IPS-15b (cell line): ENCODE results near the gene FZR1.
"Not testable (repeated sequence)": the region's sequence is repeated elsewhere in the genome, so short reads cannot be mapped to it uniquely, and the experiment has no call there.

Experiments
- H3K27me3 ChIP-seq: one replicate; pipeline ENCODE4 v1.6.1; 2013; ENCODE audit warnings: low read length; ENCODE audit not compliant: control insufficient read depth, insufficient read depth
- H3K36me3 ChIP-seq: one replicate; pipeline ENCODE4 v1.6.1; 2013; ENCODE audit warnings: low read length; ENCODE audit not compliant: control insufficient read depth, insufficient read depth
- H3K4me1 ChIP-seq: one replicate; pipeline ENCODE4 v1.6.1; 2013; ENCODE audit warnings: mild to moderate bottlenecking, low read length; ENCODE audit not compliant: control insufficient read depth, insufficient read depth
- H3K4me3 ChIP-seq: one replicate; pipeline ENCODE4 v1.5.1; 2013; ENCODE audit warnings: low read depth, low read length
- H3K9ac ChIP-seq: one replicate; pipeline ENCODE4 v1.6.1; 2013; ENCODE audit warnings: low read depth, mild to moderate bottlenecking, low read length
- H3K9me3 ChIP-seq: one replicate; pipeline ENCODE4 v1.6.1; 2013; ENCODE audit warnings: mild to moderate bottlenecking, low read length; ENCODE audit not compliant: control insufficient read depth, insufficient read depth

FZR1 gene

DNA sequence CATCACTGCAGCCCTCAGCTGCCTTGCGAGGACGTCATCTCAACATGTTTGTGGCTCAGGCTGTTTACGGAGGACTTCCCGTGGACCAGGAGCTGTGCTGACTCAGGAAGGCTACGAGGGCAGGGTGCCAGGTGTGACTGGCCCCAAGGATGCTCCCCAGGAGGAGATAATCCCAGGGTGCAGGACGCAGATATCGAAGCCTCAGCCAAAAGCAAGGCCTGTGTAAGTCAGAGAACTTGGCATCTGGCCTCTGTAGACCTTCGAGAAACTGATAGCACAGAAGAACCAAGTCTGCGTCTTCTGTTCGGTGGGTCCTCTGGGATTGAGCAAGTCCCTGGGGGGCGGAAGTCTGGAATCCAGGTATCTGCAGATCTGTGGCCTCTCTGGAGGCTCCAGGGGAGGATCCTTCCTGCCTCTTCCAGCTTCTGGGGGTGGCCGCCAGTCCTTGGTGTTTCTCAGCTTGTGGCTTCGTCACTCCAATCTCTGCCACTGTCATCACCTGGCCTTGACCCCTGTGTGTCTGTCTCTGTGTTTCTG is 3.0 kb upstream of the FZR1 start:
- no peak overlapping the region for H3K4me3 ChIP-seq
- peaks cover 2% of the 10 kb centered on the region for H3K4me1 ChIP-seq
- no peaks in the 10 kb centered on the region for H3K27me3 ChIP-seq
- H3K36me3 ChIP-seq: peaks cover 8% of the 10 kb centered on the region
- no peaks in the 10 kb centered on the region for H3K9me3 ChIP-seq
- no peak overlapping the region for H3K9ac ChIP-seq

DNA sequence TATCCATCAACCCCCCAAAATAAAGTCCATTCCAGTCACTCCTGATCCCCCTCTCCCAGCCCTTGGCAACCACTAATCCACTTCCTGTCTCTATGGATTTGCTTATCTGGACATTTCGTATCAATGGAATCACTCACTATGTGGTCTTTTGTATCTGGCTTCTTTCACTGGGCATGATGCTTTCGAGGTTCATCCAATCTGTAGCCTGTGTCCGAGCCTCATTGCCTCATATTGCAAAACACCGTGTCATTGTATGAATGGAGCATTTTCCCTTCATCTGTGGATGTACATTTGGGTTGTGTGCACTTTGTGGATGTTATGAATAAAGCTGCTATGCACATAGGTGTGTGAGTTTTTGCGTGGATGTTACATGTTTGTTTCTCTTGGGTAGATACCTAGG is 1.4 kb upstream of the FZR1 start:
- Histone ChIP-seq H3K4me3 (no peak overlapping the region), H3K4me1 (peaks cover 2% of the 10 kb centered on the region), H3K9ac (no peak overlapping the region)

DNA sequence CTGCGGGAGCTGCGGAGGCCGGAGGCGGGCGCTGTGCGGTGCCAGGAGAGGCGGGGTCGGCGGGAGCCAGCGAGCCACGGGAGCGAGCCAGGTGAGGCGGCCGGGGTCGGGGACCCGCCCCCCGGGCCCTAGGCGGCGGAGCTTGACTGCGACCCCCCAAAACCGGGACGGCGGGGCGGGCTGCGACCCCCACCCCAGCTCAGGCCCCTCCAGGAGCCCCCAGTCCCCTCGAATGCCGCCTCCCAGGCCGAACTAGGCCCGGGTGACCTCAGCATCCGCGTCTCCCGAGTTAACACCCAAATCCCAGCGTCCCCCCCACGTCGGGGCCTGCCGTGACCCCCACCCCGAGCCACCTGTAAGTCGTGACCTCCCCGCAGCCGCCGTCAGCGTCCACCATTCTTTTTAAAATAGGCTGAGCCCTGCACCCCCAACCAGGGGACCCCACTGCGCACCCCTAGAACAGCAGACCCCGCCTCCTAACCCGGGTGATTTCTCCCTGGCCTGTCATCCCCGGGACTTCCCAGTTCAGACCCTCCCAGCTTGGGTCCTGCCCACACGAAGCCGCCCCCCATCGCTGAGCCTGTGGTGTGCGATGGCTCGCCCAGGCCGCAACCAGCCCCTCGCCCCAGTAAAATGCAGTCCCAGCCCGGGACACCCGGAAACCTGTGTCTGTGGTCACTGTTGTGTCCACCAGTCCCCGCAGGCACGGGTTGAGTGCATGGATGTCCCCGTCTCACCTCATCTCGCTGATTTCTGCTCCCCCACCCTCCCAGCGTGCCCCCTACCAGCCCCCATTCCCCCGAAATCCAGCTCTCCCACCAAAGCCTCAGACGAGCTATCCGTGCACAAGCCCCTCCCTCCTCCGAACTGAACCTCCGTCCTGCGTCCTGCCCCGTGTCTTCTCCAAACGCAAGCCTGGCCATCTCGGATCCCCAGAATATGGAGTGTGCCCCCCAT is 551 bp downstream of the FZR1 start:
- no peaks in the 10 kb centered on the region for H3K9me3 ChIP-seq
- H3K4me1 ChIP-seq: no peaks in the 10 kb centered on the region
- peak overlapping the region; percentile 94 for H3K4me3 ChIP-seq
- peak overlapping the region; percentile 37 for H3K9ac ChIP-seq
- no peaks in the 10 kb centered on the region for H3K27me3 ChIP-seq
- peaks cover 6% of the 10 kb centered on the region for H3K36me3 ChIP-seq

More for the DNA sequence above, 1.4 kb upstream of the FZR1 start:
- Histone ChIP-seq H3K36me3 (peaks cover 12% of the 10 kb centered on the region), H3K9me3 (no peaks in the 10 kb centered on the region), H3K27me3 (no peaks in the 10 kb centered on the region)

DNA sequence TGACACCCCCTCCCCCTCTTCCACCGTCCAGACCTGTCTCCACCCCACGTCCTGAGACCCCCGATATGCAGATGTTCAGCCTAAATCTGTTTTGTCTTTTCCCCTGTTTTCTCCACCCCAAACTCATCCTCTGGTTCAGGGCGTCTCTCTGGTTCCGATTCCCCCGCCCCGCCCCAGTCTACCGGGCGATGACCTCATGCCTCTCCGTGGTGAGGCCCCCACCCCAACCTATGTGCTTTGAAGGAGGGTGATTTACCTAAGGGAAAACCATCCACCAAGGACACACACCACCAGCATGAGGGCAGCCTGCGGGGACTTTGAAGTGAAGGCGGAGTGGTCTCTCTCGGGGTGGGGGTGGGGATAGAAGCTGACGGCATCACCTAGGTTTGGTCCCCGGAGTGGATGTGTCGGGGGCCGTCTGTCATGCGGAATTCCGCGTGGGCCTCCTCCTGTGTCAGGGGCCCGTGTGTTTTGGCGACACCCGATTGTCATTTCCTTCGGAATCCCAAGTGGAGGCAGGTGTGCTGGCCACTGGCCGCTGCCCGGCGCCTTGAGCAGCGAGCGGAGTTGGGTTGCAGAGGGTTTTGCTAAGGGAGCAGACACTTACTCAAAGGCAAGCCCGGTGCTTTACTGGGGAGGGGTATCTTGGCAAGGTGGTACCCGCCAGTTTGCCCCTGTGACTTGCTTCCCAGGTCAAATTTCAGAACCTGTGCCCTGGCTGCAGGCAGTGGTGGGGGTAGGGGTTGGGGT is 1.4 kb downstream of the FZR1 start:
- no peak overlapping the region for H3K9ac ChIP-seq
- peak overlapping the region; percentile 94 for H3K4me3 ChIP-seq
- H3K27me3 ChIP-seq: no peaks in the 10 kb centered on the region
- H3K9me3 ChIP-seq: no peaks in the 10 kb centered on the region
- peaks cover 6% of the 10 kb centered on the region for H3K36me3 ChIP-seq
- H3K4me1 ChIP-seq: no peaks in the 10 kb centered on the region

DNA sequence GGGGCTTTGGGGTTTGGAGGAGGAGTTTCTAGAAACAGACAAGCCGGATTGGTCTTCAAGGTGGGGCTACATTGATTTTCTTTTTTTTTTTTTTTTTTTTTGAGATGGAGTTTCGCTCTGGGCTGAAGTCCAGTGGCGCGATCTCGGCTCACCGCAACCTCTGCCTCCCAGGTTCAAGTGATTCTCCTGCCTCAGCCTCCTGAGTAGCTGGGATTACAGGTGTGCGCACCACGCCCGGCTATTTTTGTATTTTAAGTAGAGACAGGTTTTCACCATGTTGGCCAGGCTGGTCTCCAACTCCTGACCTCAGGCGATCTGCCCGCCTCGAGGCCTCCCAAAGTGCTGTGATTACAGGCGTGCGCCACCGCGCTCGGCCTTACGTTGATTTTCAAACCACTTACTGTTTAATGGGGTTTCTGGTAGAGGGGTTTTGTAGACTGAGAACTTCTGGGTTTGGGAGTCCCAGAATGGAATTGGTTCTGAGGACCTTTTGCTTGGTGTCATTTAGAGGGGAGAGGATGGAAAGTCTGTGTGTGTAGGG is 2.1 kb downstream of the FZR1 start:
- not testable (repeated sequence) for H3K9me3 ChIP-seq, H3K9ac ChIP-seq, H3K27me3 ChIP-seq, H3K4me1 ChIP-seq, H3K36me3 ChIP-seq, H3K4me3 ChIP-seq

DNA sequence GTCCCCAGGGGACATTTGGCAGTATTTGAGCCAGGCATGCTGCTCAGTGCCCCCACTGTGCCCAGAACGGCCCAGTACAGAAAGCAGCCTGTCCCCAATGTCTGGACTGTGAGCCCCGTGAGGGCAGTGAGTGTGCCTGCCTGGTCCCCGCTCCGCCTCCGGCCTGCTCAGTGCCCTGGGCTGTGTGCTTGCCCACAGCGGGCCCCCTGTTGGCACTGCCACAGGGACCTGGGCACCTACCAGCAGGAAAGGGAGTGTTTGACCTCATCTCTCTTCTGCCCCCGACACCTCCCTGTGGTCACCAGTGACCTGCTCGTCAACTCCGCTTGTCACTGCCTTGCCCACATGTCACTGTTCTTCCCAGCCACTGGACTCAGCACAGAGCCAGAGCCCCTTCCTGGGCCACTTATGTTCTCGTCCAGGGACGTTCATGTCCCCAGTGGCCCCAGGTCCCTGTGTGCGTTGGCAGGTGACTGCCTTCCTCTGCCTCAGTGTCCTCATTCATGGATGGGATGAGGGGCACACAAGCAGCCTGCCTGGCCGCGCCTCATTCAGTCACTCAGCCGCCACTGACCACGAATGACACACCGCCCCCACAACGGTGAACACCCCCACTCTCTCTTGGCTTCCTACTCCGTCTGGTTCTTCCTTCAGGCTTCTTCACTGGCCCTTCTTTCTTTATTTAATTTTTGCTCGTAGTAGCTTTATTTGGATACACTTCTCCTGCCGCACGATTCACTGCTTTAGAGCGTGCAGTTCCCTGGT is 2.8 kb downstream of the FZR1 start:
- Histone ChIP-seq H3K4me3 (no peak overlapping the region), H3K27me3 (no peaks in the 10 kb centered on the region), H3K36me3 (peaks cover 6% of the 10 kb centered on the region), H3K9me3 (no peaks in the 10 kb centered on the region), H3K4me1 (no peaks in the 10 kb centered on the region), H3K9ac (no peak overlapping the region)

DNA sequence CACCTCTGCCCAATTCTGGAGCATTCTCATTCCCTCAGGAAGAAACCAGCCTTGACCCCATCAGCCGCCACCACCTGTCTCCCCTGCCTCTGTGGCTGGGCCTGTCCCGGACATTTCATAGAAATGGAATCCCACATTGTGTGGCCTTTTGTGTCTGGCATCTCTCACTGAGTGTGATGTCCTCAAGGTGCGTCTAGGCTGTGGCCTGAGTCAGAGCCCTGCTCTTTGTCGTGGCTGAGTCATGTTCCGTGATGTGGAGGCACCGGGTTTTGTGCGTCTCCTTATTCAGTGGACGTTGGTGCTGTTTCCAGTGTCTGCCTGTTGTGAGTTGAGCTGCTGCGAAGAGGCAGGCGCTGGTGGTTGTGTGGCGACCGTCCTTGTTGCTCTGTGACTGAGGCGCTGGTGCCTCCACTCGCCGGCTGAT is 3.5 kb downstream of the FZR1 start:
- H3K9ac ChIP-seq: no peak overlapping the region
- H3K36me3 ChIP-seq: peaks cover 6% of the 10 kb centered on the region
- H3K4me1 ChIP-seq: peaks cover 2% of the 10 kb centered on the region

DNA sequence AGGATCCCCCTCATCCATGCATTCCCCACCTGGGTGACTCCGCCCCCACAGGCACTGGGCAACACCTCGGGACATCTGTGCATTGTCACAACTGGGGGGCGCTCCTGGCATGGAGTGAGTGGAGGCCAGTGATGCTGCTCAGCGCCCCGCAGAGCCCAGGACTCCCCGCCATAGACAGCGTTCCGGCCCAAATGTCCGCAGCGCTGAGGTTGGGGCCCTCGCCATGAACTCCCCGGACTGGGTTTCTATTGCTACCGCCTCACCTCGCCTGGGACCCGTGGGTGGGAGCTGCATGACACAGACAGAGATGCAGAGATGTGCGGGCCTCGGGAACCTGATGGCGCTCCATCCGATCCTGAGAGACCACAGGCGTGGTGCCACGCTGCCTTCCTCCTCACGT is 4.6 kb downstream of the FZR1 start:
- H3K9me3 ChIP-seq: no peaks in the 10 kb centered on the region
- H3K9ac ChIP-seq: no peak overlapping the region
- H3K27me3 ChIP-seq: no peaks in the 10 kb centered on the region
- no peak overlapping the region for H3K4me3 ChIP-seq
- peaks cover 3% of the 10 kb centered on the region for H3K4me1 ChIP-seq
- peaks cover 6% of the 10 kb centered on the region for H3K36me3 ChIP-seq

More for the DNA sequence above, 3.5 kb downstream of the FZR1 start:
- Histone ChIP-seq H3K9me3 (no peaks in the 10 kb centered on the region), H3K27me3 (no peaks in the 10 kb centered on the region), H3K4me3 (no peak overlapping the region)

DNA sequence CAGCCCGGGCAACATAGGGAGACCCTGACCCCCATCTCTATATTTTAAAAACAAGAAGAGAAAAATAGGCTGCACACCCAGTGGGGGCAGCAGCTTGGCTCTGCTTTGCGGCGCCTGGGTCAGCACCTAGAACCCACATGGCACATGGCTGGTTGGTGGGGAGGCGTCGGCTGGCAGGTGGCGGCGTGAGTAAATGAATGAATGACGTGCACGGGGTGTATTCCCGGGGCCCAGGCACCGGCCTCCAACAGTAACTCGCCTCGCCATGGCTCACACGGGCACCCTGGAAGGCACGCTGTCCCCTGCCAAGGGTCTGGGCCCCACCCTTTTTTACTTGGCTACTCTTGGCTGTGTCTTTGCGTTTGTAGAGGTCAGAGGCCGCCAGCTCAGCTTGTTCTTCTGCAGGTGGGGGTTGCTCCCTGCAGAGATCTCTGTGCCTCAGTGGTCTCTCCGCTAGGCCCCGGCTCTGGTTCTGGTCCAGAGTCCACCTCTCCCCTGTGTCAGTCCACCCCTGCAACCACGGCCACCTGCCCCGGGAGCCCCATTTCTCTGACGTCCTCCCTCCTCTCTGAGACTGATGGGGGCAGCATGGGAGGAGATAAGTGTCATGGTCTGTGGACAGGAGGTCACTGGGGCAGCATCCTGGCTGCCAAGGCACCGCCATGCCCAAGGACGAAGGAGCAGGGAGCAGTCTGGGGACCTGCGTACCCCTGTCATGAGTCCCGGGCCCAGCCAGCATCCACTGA is 5.6 kb downstream of the FZR1 start:
- H3K9ac ChIP-seq: no peak overlapping the region
- H3K4me1 ChIP-seq: peaks cover 3% of the 10 kb centered on the region
- no peaks in the 10 kb centered on the region for H3K27me3 ChIP-seq
- no peaks in the 10 kb centered on the region for H3K9me3 ChIP-seq
- H3K4me3 ChIP-seq: no peak overlapping the region
- H3K36me3 ChIP-seq: peaks cover 6% of the 10 kb centered on the region

DNA sequence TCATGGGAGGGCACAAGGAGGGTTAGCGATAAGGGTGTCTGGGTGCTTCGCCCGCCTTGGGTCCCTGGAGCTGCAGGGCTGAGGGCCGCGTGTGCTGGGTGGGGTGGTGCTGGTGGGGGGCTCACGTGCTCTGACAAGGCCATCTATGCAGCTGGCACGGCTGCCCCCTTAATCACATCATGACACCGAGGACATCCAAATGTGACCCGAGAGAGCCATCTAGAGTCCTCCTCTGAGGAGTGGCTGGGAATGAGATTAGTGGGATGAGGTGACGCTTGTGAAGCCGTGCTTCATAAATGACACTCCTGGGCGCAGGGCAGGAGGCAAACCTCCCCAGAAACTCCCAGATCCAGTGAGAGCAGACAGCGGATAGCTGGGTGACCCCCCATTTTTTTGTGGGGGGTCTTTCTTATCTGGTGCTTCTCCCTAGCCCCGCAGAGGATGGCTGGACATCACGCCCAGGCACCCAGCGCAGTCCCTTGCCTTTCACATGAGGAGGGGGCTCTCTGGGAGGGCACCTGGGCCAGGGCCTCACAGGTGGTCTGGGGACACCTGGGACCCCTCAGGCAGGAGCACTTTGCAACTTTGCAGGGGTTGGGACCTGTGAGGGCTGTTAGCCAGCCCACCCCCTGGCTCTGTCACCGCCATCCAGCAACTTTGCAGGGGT is 6.6 kb downstream of the FZR1 start:
- Histone ChIP-seq H3K9me3 (no peaks in the 10 kb centered on the region), H3K4me1 (peaks cover 3% of the 10 kb centered on the region), H3K36me3 (peaks cover 6% of the 10 kb centered on the region), H3K9ac (no peak overlapping the region), H3K4me3 (no peak overlapping the region), H3K27me3 (no peaks in the 10 kb centered on the region)
